MM.1S (cell line): ENCODE measurements around the gene CCDC136.

Experiments used
- DNase-seq: peaks from one replicate; pipeline ENCODE4 v3.0.0-alpha.2; 2015
- H2AFZ ChIP-seq: fragments of 300-600 bp; sonication (generic); 2 replicates; pipeline ENCODE4 v1.6.0; 2016; ENCODE audit warnings: antibody characterized with exemption, low read length
- H3F3A ChIP-seq: fragments of 300-600 bp; sonication (generic); 2 replicates; pipeline ENCODE4 v1.6.1; 2016; ENCODE audit warnings: mild to moderate bottlenecking, antibody characterized with exemption, low read length, moderate library complexity, mixed read lengths; ENCODE audit not compliant: insufficient read depth
- H3K27ac ChIP-seq: fragments of 300-600 bp; sonication (generic); 2 replicates; pipeline ENCODE4 v1.5.1; 2016; ENCODE audit warnings: mild to moderate bottlenecking, low read length
- H3K27me3 ChIP-seq: fragments of 300-600 bp; sonication (generic); replicated peaks from 2 replicates; pipeline ENCODE4 v1.6.0; 2016; ENCODE audit warnings: low read length; ENCODE audit not compliant: insufficient read depth
- H3K36me3 ChIP-seq: fragments of 300-600 bp; sonication (generic); replicated peaks from 2 replicates; pipeline ENCODE4 v1.6.1; 2016; ENCODE audit warnings: mild to moderate bottlenecking, low read length, mixed read lengths; ENCODE audit not compliant: insufficient read depth
- H3K4me1 ChIP-seq: fragments of 300-600 bp; sonication (generic); 2 replicates; pipeline ENCODE4 v1.6.1; 2016; ENCODE audit warnings: low read length, mixed read lengths
- H3K4me2 ChIP-seq: fragments of 300-600 bp; sonication (generic); 2 replicates; pipeline ENCODE4 v1.6.0; 2016; ENCODE audit warnings: low read depth, low read length
- H3K4me3 ChIP-seq: fragments of 300-600 bp; sonication (generic); 2 replicates; pipeline ENCODE4 v1.5.1; 2016; ENCODE audit warnings: low read length, mixed read lengths
- H3K79me2 ChIP-seq: fragments of 300-600 bp; sonication (generic); 2 replicates; pipeline ENCODE4 v1.6.1; 2016; ENCODE audit warnings: mixed run types, low read length, mixed read lengths
- H3K9ac ChIP-seq: fragments of 300-600 bp; sonication (generic); 2 replicates; pipeline ENCODE4 v1.6.1; 2016; ENCODE audit warnings: low read length, mixed read lengths
- H3K9me2 ChIP-seq: fragments of 300-600 bp; sonication (generic); replicated peaks from 2 replicates; pipeline ENCODE4 v1.6.1; 2016; ENCODE audit warnings: mild to moderate bottlenecking, low read length, mixed read lengths; ENCODE audit not compliant: insufficient read depth
- H3K9me3 ChIP-seq: fragments of 300-600 bp; sonication (generic); replicated peaks from 2 replicates; pipeline ENCODE4 v1.6.1; 2016; ENCODE audit warnings: mild to moderate bottlenecking, low read length, mixed read lengths; ENCODE audit not compliant: insufficient read depth
- H4K20me1 ChIP-seq: fragments of 300-600 bp; sonication (generic); 2 replicates; pipeline ENCODE4 v1.6.1; 2016; ENCODE audit warnings: mild to moderate bottlenecking, low read length, moderate library complexity, mixed read lengths; ENCODE audit not compliant: insufficient read depth
- EZH2 ChIP-seq: fragments of 300-600 bp; sonication (generic); optimal IDR thresholded peaks from 2 replicates; pipeline ENCODE3; 2017; ENCODE audit warnings: low read depth, mild to moderate bottlenecking, antibody characterized with exemption, low read length, mixed read lengths
- EZH2phosphoT487 ChIP-seq: fragments of 300-600 bp; sonication (generic); IDR thresholded peaks from 2 replicates; pipeline ENCODE4 v1.6.1; 2018; ENCODE audit warnings: antibody characterized with exemption, low read length
- TF ChIP-seq, protein P1 (sequence below): fragments of 300-600 bp; sonication (generic); IDR thresholded peaks from 2 replicates; pipeline ENCODE4 v1.5.1; 2016; ENCODE audit warnings: antibody characterized with exemption, low read length, mixed read lengths

Gene CCDC136

GRCh38 chr7:128744366-128744905 lies 47.3 kb upstream of the CCDC136 start:
- Histone ChIP-seq H3K4me1 (peaks cover 12% of the 10 kb centered on the region), H3F3A (no peaks in the 10 kb centered on the region), H2AFZ (no peak overlapping the region), H3K27me3 (no peaks in the 10 kb centered on the region), H3K36me3 (peaks cover 19% of the 10 kb centered on the region), H3K9me2 (no peaks in the 10 kb centered on the region), H3K9ac (no peak overlapping the region), H3K4me2 (no peak overlapping the region), H3K79me2 (peaks cover 100% of the 10 kb centered on the region), H3K27ac (no peak overlapping the region), H3K4me3 (no peak overlapping the region), H4K20me1 (peaks cover 53% of the 10 kb centered on the region), H3K9me3 (no peaks in the 10 kb centered on the region)
- TF ChIP-seq, protein P1, sequence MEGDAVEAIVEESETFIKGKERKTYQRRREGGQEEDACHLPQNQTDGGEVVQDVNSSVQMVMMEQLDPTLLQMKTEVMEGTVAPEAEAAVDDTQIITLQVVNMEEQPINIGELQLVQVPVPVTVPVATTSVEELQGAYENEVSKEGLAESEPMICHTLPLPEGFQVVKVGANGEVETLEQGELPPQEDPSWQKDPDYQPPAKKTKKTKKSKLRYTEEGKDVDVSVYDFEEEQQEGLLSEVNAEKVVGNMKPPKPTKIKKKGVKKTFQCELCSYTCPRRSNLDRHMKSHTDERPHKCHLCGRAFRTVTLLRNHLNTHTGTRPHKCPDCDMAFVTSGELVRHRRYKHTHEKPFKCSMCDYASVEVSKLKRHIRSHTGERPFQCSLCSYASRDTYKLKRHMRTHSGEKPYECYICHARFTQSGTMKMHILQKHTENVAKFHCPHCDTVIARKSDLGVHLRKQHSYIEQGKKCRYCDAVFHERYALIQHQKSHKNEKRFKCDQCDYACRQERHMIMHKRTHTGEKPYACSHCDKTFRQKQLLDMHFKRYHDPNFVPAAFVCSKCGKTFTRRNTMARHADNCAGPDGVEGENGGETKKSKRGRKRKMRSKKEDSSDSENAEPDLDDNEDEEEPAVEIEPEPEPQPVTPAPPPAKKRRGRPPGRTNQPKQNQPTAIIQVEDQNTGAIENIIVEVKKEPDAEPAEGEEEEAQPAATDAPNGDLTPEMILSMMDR: no peak
- TF ChIP-seq EZH2phosphoT487: no peak
- TF ChIP-seq EZH2: no peak
- DNase-seq: no peak

- no peak overlapping the region for H3K4me2 ChIP-seq
- H3K27me3 ChIP-seq: no peaks in the 10 kb centered on the region
- TF ChIP-seq EZH2phosphoT487: no peak
- TF ChIP-seq, protein P1: no peak
- no peak for TF ChIP-seq EZH2
- H2AFZ ChIP-seq: no peak overlapping the region
- H3K4me1 ChIP-seq: peaks cover 7% of the 10 kb centered on the region
- peaks cover 98% of the 10 kb centered on the region for H3K79me2 ChIP-seq
- no peak overlapping the region for H3K4me3 ChIP-seq
- no peaks in the 10 kb centered on the region for H3K9me2 ChIP-seq
- no peaks in the 10 kb centered on the region for H3F3A ChIP-seq
- no peaks in the 10 kb centered on the region for H3K9me3 ChIP-seq
- DNase-seq: no peak
- no peak overlapping the region for H3K27ac ChIP-seq
- peaks cover 53% of the 10 kb centered on the region for H4K20me1 ChIP-seq
- H3K9ac ChIP-seq: no peak overlapping the region
- peaks cover 22% of the 10 kb centered on the region for H3K36me3 ChIP-seq
These were observed 46.1 kb upstream of the CCDC136 start for GRCh38 chr7:128745706-128746105.

DNA sequence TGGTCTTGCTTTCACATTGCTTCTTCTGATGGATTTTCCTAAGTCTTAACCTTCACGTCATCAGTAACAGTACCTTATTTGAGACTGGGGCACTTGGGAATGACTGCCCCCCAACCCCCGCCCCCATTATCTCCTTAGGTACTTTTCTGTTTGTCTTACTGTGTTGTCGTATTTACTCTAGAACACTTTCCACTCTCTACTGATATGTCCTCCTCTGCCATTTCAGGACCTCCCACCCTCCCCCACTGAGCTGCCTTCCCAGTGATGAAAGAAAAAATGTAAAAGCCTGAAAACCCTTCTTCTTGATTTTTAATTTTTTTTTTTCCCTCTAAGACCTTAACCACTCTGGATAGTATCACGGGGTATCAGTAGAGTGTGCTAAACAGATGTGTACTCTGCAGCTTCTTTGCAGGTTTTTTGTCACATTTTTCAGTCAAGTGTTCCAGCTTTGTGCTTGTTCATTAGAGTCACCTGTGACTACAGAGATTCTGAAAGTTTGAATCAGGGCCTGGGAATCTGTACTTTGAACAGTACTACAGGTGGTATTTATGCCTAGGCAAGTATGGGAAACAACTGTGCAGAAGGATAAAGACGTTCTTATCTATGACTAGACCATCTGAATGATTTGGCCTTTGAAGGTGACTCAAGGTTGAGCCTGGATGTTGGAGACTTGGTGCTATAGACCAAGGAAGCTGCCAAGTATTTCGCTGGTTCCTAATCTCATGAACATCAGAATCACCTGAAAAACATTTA lies 44.3 kb upstream of the CCDC136 start:
- Histone ChIP-seq H3K4me3 (no peak overlapping the region), H3K9me3 (no peaks in the 10 kb centered on the region), H3K79me2 (peaks cover 96% of the 10 kb centered on the region), H3K27me3 (no peaks in the 10 kb centered on the region), H3K4me2 (no peak overlapping the region), H3K9ac (no peak overlapping the region), H3K36me3 (peaks cover 22% of the 10 kb centered on the region), H3F3A (no peaks in the 10 kb centered on the region), H3K4me1 (no peaks in the 10 kb centered on the region), H2AFZ (no peak overlapping the region), H3K27ac (no peak overlapping the region), H3K9me2 (no peaks in the 10 kb centered on the region), H4K20me1 (peaks cover 39% of the 10 kb centered on the region)
- TF ChIP-seq EZH2 (no peak), EZH2phosphoT487 (no peak)
- TF ChIP-seq, protein P1: no peak
- DNase-seq: no peak
